ENCODE measurements around the gene SMAD9. TPM values are rescaled to one million over a fixed set of nuclear protein-coding genes. Genes with fewer than 3 reads are reported as not detected.
A peak's percentile ranks its signal among the peaks of the same experiment; 100 is the strongest.

SMAD9 gene
- total RNA-seq, 1 donor, result 4.7 TPM

- no peak for DNase-seq (ENCODE audit: insufficient read length, low spot score, missing footprints)
- peaks cover 4% of the 10 kb centered on the region for H3K79me2 ChIP-seq (ENCODE audit: insufficient read depth, low read length)
- H3K4me2 ChIP-seq (ENCODE audit: insufficient read depth, low read length), result peak overlapping the region; percentile 52
- peaks cover 18% of the 10 kb centered on the region for H3K4me1 ChIP-seq (ENCODE audit: insufficient read depth, low read length)
- no peaks in the 10 kb centered on the region for H3K27me3 ChIP-seq (ENCODE audit: insufficient read depth, low read length)
- no peaks in the 10 kb centered on the region for H3K36me3 ChIP-seq (ENCODE audit: insufficient read depth, low read length)
- H3K4me3 ChIP-seq (ENCODE audit: insufficient read depth, low read length), result no peak overlapping the region
- no peaks in the 10 kb centered on the region for H4K20me1 ChIP-seq (ENCODE audit: insufficient read depth, low read length)
- peak overlapping the region; percentile 21 for H2AFZ ChIP-seq (ENCODE audit: low read length)
- H3K27ac ChIP-seq (ENCODE audit: low read depth, low read length), result peak overlapping the region; percentile 0
- H3K9me3 ChIP-seq (ENCODE audit: low read depth, low read length), result no peaks in the 10 kb centered on the region
- TF ChIP-seq CTCF (IDR thresholded peaks at IDR 0.05; ENCODE audit: extremely low read depth, low read depth, low read length), result no peak
Observed at GRCh38 chr13:36891752-36892151, 28.3 kb downstream of the SMAD9 start.

- no peak overlapping the region for H3K27ac ChIP-seq (ENCODE audit: low read depth, low read length)
- peak overlapping the region; percentile 25 for H2AFZ ChIP-seq (ENCODE audit: low read length)
- peaks cover 4% of the 10 kb centered on the region for H3K79me2 ChIP-seq (ENCODE audit: insufficient read depth, low read length)
- H3K4me3 ChIP-seq (ENCODE audit: insufficient read depth, low read length), result peak overlapping the region; percentile 21
- H3K36me3 ChIP-seq (ENCODE audit: insufficient read depth, low read length), result no peaks in the 10 kb centered on the region
- no peaks in the 10 kb centered on the region for H4K20me1 ChIP-seq (ENCODE audit: insufficient read depth, low read length)
- peak overlapping the region; percentile 56 for H3K4me2 ChIP-seq (ENCODE audit: insufficient read depth, low read length)
- no peak for TF ChIP-seq CTCF (IDR thresholded peaks at IDR 0.05; ENCODE audit: extremely low read depth, low read depth, low read length)
- no peaks in the 10 kb centered on the region for H3K9me3 ChIP-seq (ENCODE audit: low read depth, low read length)
- peaks cover 18% of the 10 kb centered on the region for H3K4me1 ChIP-seq (ENCODE audit: insufficient read depth, low read length)
- no peaks in the 10 kb centered on the region for H3K27me3 ChIP-seq (ENCODE audit: insufficient read depth, low read length)
- DNase-seq (ENCODE audit: insufficient read length, low spot score, missing footprints), result no peak
Observed at GRCh38 chr13:36888645-36889044, 31.4 kb downstream of the SMAD9 start.

GRCh38 chr13:36887758-36888521 is 32.1 kb downstream of the SMAD9 start:
- no peak for TF ChIP-seq CTCF (IDR thresholded peaks at IDR 0.05; ENCODE audit: extremely low read depth, low read depth, low read length)
- Histone ChIP-seq H3K27ac (ENCODE audit: low read depth, low read length) (no peak overlapping the region), H4K20me1 (ENCODE audit: insufficient read depth, low read length) (no peaks in the 10 kb centered on the region), H3K4me1 (ENCODE audit: insufficient read depth, low read length) (peaks cover 18% of the 10 kb centered on the region), H2AFZ (ENCODE audit: low read length) (peak overlapping the region; percentile 25), H3K4me2 (ENCODE audit: insufficient read depth, low read length) (peak overlapping the region; percentile 56), H3K27me3 (ENCODE audit: insufficient read depth, low read length) (no peaks in the 10 kb centered on the region), H3K9me3 (ENCODE audit: low read depth, low read length) (no peaks in the 10 kb centered on the region), H3K36me3 (ENCODE audit: insufficient read depth, low read length) (no peaks in the 10 kb centered on the region), H3K79me2 (ENCODE audit: insufficient read depth, low read length) (peaks cover 4% of the 10 kb centered on the region), H3K4me3 (ENCODE audit: insufficient read depth, low read length) (peak overlapping the region; percentile 21)
- no peak for DNase-seq (ENCODE audit: insufficient read length, low spot score, missing footprints)

- H3K79me2 ChIP-seq (ENCODE audit: insufficient read depth, low read length), result peaks cover 4% of the 10 kb centered on the region
Observed at GRCh38 chr13:36885901-36886300, 34.1 kb downstream of the SMAD9 start.

More at GRCh38 chr13:36885901-36886300, 34.1 kb downstream of the SMAD9 start:
- H3K4me2 ChIP-seq (ENCODE audit: insufficient read depth, low read length), result no peak overlapping the region
- no peaks in the 10 kb centered on the region for H3K36me3 ChIP-seq (ENCODE audit: insufficient read depth, low read length)
- no peaks in the 10 kb centered on the region for H4K20me1 ChIP-seq (ENCODE audit: insufficient read depth, low read length)
- H2AFZ ChIP-seq (ENCODE audit: low read length), result no peak overlapping the region
- no peaks in the 10 kb centered on the region for H3K9me3 ChIP-seq (ENCODE audit: low read depth, low read length)
- H3K4me1 ChIP-seq (ENCODE audit: insufficient read depth, low read length), result peaks cover 16% of the 10 kb centered on the region
- TF ChIP-seq CTCF (IDR thresholded peaks at IDR 0.05; ENCODE audit: extremely low read depth, low read depth, low read length), result no peak
- H3K4me3 ChIP-seq (ENCODE audit: insufficient read depth, low read length), result no peak overlapping the region
- no peak overlapping the region for H3K27ac ChIP-seq (ENCODE audit: low read depth, low read length)
- no peak for DNase-seq (ENCODE audit: insufficient read length, low spot score, missing footprints)
- H3K27me3 ChIP-seq (ENCODE audit: insufficient read depth, low read length), result no peaks in the 10 kb centered on the region

All from osteoblast (primary cell).